Liver (tissue), 9 donors: Measurements from ENCODE around the gene CATSPERE. TPM values are rescaled to one million over a fixed set of nuclear protein-coding genes. Genes with fewer than 3 reads are reported as not detected.

Experiments
- DNase-seq: peaks from one replicate; pipeline ENCODE4 v3.0.0-alpha.2; 2017; ENCODE audit warnings: low spot score
- H3K27ac ChIP-seq, 2 donors: one replicate each; pipeline ENCODE4 v1.7.0; 2013; ENCODE audit warnings: inconsistent platforms in 2 of 2, low read length in 2 of 2, control low read depth in 1 of 2, low read depth in 1 of 2, mild to moderate bottlenecking in 1 of 2
- H3K27me3 ChIP-seq, 4 donors: one replicate each; pipeline versions ENCODE4 v1.6.1 to v1.7.0; 2013; ENCODE audit warnings: low read length in 3 of 4, inconsistent platforms in 1 of 4, mild to moderate bottlenecking in 1 of 4, moderate library complexity in 1 of 4; ENCODE audit not compliant: control insufficient read depth in 4 of 4, insufficient read depth in 4 of 4
- H3K36me3 ChIP-seq, 4 donors: one replicate each; pipeline versions ENCODE4 v1.6.1 to v1.7.0; 2013; ENCODE audit warnings: low read length in 3 of 4, mild to moderate bottlenecking in 3 of 4, low read depth in 1 of 4, moderate library complexity in 1 of 4; ENCODE audit not compliant: control insufficient read depth in 4 of 4, insufficient read depth in 3 of 4
- H3K4me1 ChIP-seq, 4 donors: one replicate each; pipeline versions ENCODE4 v1.6.1 to v1.7.0; 2013; ENCODE audit warnings: low read length in 3 of 4, mild to moderate bottlenecking in 3 of 4, moderate library complexity in 1 of 4; ENCODE audit not compliant: control insufficient read depth in 4 of 4, insufficient read depth in 4 of 4
- H3K4me3 ChIP-seq, 3 donors: one replicate each; pipeline versions ENCODE4 v1.6.1 to v1.7.0; 2013; ENCODE audit warnings: low read length in 3 of 3, control low read depth in 1 of 3, low read depth in 1 of 3, mild to moderate bottlenecking in 1 of 3
- H3K9ac ChIP-seq, 2 donors: one replicate each; pipeline ENCODE4 v1.7.0; 2013; ENCODE audit warnings: low read length in 2 of 2, mild to moderate bottlenecking in 2 of 2, moderate library complexity in 2 of 2, control low read depth in 1 of 2, low read depth in 1 of 2
- H3K9me3 ChIP-seq, 4 donors: one replicate each; pipeline versions ENCODE4 v1.6.1 to v1.7.0; 2013; ENCODE audit warnings: low read length in 3 of 4; ENCODE audit not compliant: control insufficient read depth in 4 of 4
- EGR1 ChIP-seq, 2 donors: IDR thresholded peaks; 2 replicates each; pipeline ENCODE4 v1.6.1; 2016 to 2018; ENCODE audit warnings: antibody characterized with exemption in 2 of 2, low read depth in 2 of 2
- FOXA1 ChIP-seq: IDR thresholded peaks from 2 replicates; pipeline ENCODE4 v1.6.1; 2016; ENCODE audit warnings: antibody characterized with exemption
- GABPA ChIP-seq, 2 donors: IDR thresholded peaks in 1 of 2; conservative IDR thresholded peaks in 1 of 2; 2 replicates each; pipeline ENCODE4 v1.6.1; 2016; ENCODE audit warnings: antibody characterized with exemption in 2 of 2, mild to moderate bottlenecking in 1 of 2, moderate library complexity in 1 of 2
- HNF4G ChIP-seq: IDR thresholded peaks from 2 replicates; pipeline ENCODE4 v1.6.1; 2016; ENCODE audit warnings: antibody characterized with exemption
- JUND ChIP-seq, 2 donors: IDR thresholded peaks; 2 replicates each; pipeline ENCODE4 v1.6.1; 2016; ENCODE audit warnings: antibody characterized with exemption in 2 of 2
- NR2F2 ChIP-seq: IDR thresholded peaks from 2 replicates; pipeline ENCODE4 v1.6.1; 2016; ENCODE audit warnings: antibody characterized with exemption
- RXRA ChIP-seq, 2 donors: IDR thresholded peaks; 2 replicates each; pipeline ENCODE4 v1.6.1; 2017 to 2018; ENCODE audit warnings: antibody characterized with exemption in 2 of 2, mild to moderate bottlenecking in 1 of 2
- SP1 ChIP-seq: IDR thresholded peaks from 2 replicates; pipeline ENCODE4 v1.6.1; 2018; ENCODE audit warnings: antibody characterized with exemption, mild to moderate bottlenecking
- TAF1 ChIP-seq: conservative IDR thresholded peaks from 2 replicates; pipeline ENCODE4 v1.6.1; 2016; ENCODE audit warnings: antibody characterized with exemption, mild to moderate bottlenecking
- YY1 ChIP-seq: IDR thresholded peaks from 2 replicates; pipeline ENCODE4 v1.6.1; 2016; ENCODE audit warnings: antibody characterized with exemption, mild to moderate bottlenecking
- WGBS: extraction: QIAGEN DNeasy Blood & Tissue Kit; methylation state at CpG from one replicate; pipeline ENCODE4 v1.1.7; 2013; 5-methylcytosine and 5-hydroxymethylcytosine counted together
- polyA plus RNA-seq, 2 donors: library from polyadenylated mRNA; stranded (reverse) in 1 of 2; unstranded in 1 of 2; fragments of 200-250 nt in 1 of 2; fragments of >200 nt in 1 of 2; fragmentation: Nextera tagmentation in 1 of 2; extraction: Ambion mirVana in 1 of 2; gene quantifications; one replicate each; pipeline versions ENCODE4 v1.2.1 to v1.2.3, GENCODE V29; 2013 to 2015
- total RNA-seq, 2 donors: library from RNA; depleted of rRNA; stranded (reverse); fragments of >200 nt; gene quantifications; one replicate each; pipeline ENCODE4 v1.2.3, GENCODE V29; 2014
- TF ChIP-seq, protein P1 (sequence below): IDR thresholded peaks from 2 replicates; pipeline ENCODE4 v1.6.1; 2016; ENCODE audit warnings: antibody characterized with exemption
- TF ChIP-seq, protein P2 (sequence below): fragments of 150-350 bp; IDR thresholded peaks from 2 replicates; pipeline ENCODE4 v1.5.1; 2017; ENCODE audit warnings: improper control_type of control experiment, low read depth, low read length; ENCODE audit not compliant: missing input control
- TF ChIP-seq, protein P3 (sequence below): IDR thresholded peaks from 2 replicates; pipeline ENCODE4 v1.6.1; 2016; ENCODE audit warnings: antibody characterized with exemption
- TF ChIP-seq, protein P4 (sequence below): IDR thresholded peaks from 2 replicates; pipeline ENCODE4 v1.6.1; 2016; ENCODE audit warnings: antibody characterized with exemption
- donor health status: healthy.
- donor health status: healthy.
- donor health status: healthy.
- donor health status: healthy.
- donor health status: healthy.

Gene CATSPERE
- total and polyA plus RNA-seq, 4 donors, result 0.15 to 0.79 (median 0.53) TPM

DNA sequence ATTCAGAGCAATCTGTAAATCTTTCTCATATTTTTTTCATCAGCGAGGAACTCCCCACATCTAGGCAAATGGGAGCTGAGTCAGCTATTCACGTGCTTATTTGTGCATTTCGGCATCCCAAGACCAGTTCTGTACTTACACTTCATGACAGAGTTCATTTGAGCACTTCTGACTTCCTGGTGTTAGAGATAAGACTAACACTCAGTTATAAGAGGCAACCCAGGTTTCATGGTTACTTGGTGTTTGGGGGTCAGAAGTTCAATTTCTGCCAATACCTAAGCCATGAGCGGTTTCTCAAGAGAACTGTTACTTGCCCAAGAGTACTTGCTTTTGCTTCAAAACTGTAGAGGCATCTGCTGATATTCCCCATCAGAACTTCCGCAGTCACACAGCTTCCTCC lies 167.7 kb downstream of the CATSPERE start:
- Histone ChIP-seq H3K4me1 (no peaks in the 10 kb centered on the region), H3K36me3 (no peaks in the 10 kb centered on the region), H3K9me3 (no peaks in the 10 kb centered on the region), H3K9ac (no peak overlapping the region), H3K27me3 (no peaks in the 10 kb centered on the region), H3K4me3 (no peak overlapping the region), H3K27ac (no peak overlapping the region)
- 89% methylated on average over 5 of the region's 5 CpGs for WGBS
- no peak for DNase-seq
- no peak for TF ChIP-seq JUND (IDR thresholded peaks at IDR 0.05)
- no peak for TF ChIP-seq YY1
- TF ChIP-seq RXRA (IDR thresholded peaks at IDR 0.05), result no peak
- no peak for TF ChIP-seq FOXA1
- TF ChIP-seq, protein P1, sequence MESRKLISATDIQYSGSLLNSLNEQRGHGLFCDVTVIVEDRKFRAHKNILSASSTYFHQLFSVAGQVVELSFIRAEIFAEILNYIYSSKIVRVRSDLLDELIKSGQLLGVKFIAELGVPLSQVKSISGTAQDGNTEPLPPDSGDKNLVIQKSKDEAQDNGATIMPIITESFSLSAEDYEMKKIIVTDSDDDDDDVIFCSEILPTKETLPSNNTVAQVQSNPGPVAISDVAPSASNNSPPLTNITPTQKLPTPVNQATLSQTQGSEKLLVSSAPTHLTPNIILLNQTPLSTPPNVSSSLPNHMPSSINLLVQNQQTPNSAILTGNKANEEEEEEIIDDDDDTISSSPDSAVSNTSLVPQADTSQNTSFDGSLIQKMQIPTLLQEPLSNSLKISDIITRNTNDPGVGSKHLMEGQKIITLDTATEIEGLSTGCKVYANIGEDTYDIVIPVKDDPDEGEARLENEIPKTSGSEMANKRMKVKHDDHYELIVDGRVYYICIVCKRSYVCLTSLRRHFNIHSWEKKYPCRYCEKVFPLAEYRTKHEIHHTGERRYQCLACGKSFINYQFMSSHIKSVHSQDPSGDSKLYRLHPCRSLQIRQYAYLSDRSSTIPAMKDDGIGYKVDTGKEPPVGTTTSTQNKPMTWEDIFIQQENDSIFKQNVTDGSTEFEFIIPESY, result no peak
- no peak for TF ChIP-seq NR2F2
- no peak for TF ChIP-seq TAF1
- TF ChIP-seq EGR1 (IDR thresholded peaks at IDR 0.05; ENCODE audit: low read depth in 2 of 2), result no peak
- TF ChIP-seq GABPA (IDR thresholded peaks at IDR 0.05 in 1 of 2, conservative IDR thresholded peaks at IDR 0.05 in 1 of 2), result no peak
- TF ChIP-seq, protein P2, sequence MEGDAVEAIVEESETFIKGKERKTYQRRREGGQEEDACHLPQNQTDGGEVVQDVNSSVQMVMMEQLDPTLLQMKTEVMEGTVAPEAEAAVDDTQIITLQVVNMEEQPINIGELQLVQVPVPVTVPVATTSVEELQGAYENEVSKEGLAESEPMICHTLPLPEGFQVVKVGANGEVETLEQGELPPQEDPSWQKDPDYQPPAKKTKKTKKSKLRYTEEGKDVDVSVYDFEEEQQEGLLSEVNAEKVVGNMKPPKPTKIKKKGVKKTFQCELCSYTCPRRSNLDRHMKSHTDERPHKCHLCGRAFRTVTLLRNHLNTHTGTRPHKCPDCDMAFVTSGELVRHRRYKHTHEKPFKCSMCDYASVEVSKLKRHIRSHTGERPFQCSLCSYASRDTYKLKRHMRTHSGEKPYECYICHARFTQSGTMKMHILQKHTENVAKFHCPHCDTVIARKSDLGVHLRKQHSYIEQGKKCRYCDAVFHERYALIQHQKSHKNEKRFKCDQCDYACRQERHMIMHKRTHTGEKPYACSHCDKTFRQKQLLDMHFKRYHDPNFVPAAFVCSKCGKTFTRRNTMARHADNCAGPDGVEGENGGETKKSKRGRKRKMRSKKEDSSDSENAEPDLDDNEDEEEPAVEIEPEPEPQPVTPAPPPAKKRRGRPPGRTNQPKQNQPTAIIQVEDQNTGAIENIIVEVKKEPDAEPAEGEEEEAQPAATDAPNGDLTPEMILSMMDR, result no peak
- TF ChIP-seq, protein P3, sequence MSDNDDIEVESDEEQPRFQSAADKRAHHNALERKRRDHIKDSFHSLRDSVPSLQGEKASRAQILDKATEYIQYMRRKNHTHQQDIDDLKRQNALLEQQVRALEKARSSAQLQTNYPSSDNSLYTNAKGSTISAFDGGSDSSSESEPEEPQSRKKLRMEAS, result no peak

DNA sequence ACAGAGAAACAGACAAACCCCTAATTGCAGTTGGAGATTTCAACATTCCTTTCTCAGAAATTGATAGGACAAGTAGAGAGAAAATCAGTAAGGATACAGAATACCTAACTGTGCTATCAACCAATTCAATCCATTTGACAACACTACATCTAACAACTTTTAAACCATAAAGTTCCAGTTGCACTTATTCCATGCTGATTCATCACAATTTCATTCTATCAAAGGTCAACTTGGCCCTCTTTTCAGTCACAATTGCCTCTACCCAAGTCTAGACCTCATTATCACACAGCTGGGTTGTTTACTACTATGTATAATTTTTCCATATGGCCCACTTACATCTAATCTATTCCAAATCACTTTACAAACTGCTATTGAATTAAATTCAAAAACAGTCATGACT lies 172.1 kb downstream of the CATSPERE start:
- Histone ChIP-seq H3K27ac (no peak overlapping the region), H3K36me3 (no peaks in the 10 kb centered on the region), H3K9me3 (no peaks in the 10 kb centered on the region), H3K4me1 (no peaks in the 10 kb centered on the region), H3K4me3 (no peak overlapping the region), H3K27me3 (no peaks in the 10 kb centered on the region), H3K9ac (no peak overlapping the region)
- no peak for DNase-seq
- TF ChIP-seq GABPA (IDR thresholded peaks at IDR 0.05 in 1 of 2, conservative IDR thresholded peaks at IDR 0.05 in 1 of 2), result no peak
- no peak for TF ChIP-seq HNF4G
- no peak for TF ChIP-seq JUND (IDR thresholded peaks at IDR 0.05)
- TF ChIP-seq, protein P2, result no peak
- TF ChIP-seq SP1, result no peak
- TF ChIP-seq, protein P4, sequence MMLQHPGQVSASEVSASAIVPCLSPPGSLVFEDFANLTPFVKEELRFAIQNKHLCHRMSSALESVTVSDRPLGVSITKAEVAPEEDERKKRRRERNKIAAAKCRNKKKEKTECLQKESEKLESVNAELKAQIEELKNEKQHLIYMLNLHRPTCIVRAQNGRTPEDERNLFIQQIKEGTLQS, result no peak
